ENCODE results near the gene CLASP1.

DNA sequence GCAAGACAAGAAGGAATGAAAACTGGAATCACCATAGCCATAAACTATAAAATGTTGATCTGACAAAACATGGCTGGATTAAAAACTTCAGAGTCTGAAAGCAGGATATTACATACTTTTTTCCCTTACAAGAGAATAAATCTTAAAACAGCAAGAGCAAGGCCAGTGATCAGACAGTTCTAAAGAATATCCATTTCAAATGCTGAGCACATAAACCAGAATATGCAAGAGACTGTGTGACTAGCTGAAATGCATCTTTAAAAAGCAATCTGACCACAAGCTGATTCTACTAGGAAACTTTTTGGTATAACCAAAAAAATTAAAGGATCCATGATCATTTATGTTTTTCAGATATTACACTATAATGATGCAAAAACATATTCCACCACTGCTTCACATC is 239.3 kb downstream of the CLASP1 start:
- TF ChIP-seq POLR2AphosphoS5 (IDR thresholded peaks at IDR 0.05; ENCODE audit: low read depth), result no peak
- TF ChIP-seq, protein P1, sequence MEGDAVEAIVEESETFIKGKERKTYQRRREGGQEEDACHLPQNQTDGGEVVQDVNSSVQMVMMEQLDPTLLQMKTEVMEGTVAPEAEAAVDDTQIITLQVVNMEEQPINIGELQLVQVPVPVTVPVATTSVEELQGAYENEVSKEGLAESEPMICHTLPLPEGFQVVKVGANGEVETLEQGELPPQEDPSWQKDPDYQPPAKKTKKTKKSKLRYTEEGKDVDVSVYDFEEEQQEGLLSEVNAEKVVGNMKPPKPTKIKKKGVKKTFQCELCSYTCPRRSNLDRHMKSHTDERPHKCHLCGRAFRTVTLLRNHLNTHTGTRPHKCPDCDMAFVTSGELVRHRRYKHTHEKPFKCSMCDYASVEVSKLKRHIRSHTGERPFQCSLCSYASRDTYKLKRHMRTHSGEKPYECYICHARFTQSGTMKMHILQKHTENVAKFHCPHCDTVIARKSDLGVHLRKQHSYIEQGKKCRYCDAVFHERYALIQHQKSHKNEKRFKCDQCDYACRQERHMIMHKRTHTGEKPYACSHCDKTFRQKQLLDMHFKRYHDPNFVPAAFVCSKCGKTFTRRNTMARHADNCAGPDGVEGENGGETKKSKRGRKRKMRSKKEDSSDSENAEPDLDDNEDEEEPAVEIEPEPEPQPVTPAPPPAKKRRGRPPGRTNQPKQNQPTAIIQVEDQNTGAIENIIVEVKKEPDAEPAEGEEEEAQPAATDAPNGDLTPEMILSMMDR (IDR thresholded peaks at IDR 0.05; ENCODE audit: insufficient read depth, low read length), result no peak
- TF ChIP-seq, protein P2, sequence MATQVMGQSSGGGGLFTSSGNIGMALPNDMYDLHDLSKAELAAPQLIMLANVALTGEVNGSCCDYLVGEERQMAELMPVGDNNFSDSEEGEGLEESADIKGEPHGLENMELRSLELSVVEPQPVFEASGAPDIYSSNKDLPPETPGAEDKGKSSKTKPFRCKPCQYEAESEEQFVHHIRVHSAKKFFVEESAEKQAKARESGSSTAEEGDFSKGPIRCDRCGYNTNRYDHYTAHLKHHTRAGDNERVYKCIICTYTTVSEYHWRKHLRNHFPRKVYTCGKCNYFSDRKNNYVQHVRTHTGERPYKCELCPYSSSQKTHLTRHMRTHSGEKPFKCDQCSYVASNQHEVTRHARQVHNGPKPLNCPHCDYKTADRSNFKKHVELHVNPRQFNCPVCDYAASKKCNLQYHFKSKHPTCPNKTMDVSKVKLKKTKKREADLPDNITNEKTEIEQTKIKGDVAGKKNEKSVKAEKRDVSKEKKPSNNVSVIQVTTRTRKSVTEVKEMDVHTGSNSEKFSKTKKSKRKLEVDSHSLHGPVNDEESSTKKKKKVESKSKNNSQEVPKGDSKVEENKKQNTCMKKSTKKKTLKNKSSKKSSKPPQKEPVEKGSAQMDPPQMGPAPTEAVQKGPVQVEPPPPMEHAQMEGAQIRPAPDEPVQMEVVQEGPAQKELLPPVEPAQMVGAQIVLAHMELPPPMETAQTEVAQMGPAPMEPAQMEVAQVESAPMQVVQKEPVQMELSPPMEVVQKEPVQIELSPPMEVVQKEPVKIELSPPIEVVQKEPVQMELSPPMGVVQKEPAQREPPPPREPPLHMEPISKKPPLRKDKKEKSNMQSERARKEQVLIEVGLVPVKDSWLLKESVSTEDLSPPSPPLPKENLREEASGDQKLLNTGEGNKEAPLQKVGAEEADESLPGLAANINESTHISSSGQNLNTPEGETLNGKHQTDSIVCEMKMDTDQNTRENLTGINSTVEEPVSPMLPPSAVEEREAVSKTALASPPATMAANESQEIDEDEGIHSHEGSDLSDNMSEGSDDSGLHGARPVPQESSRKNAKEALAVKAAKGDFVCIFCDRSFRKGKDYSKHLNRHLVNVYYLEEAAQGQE (IDR thresholded peaks at IDR 0.05; ENCODE audit: insufficient replicate concordance, low read depth), result no peak

Measured in HL-60 (cell line).